Body of pancreas (tissue), 4 donors: Measurements from ENCODE around the gene PAPSS1.

Experiments
- POLR2A ChIP-seq, 3 donors: fragments of 450-650 bp; IDR thresholded peaks; one replicate each; pipeline ENCODE4 v1.6.1; 2016; ENCODE audit warnings: antibody characterized with exemption in 3 of 3, mild to moderate bottlenecking in 2 of 3
- TF ChIP-seq, protein P1 (sequence below), 7 experiments: fragments of 450-650 bp in 4 of 7; fragments of 200-600 bp in 3 of 7; sonication (generic) in 3 of 7; IDR thresholded peaks; one replicate each; pipeline ENCODE4 v1.5.1; 2016 to 2019; ENCODE audit warnings: antibody characterized with exemption in 7 of 7

DNA sequence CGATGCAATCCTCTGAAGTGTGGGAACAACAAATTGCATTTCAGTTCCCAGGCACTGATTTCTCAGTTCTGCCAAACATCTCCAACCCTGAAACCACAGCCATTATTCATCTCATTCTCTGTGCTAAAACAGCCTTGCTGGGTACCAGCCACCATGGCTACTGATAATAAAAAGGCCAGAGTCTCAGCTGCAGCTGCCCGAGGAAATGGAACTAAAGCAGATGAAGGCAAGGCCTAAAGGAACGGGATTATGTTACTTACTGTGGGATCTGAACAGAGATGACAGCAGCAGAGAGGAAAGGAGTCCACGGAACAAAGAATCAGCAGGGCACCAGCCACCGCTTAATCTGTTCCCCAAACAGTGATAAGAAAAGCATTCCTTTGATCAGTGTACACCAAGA, 155.7 kb downstream of the PAPSS1 start:
- TF ChIP-seq, protein P1, sequence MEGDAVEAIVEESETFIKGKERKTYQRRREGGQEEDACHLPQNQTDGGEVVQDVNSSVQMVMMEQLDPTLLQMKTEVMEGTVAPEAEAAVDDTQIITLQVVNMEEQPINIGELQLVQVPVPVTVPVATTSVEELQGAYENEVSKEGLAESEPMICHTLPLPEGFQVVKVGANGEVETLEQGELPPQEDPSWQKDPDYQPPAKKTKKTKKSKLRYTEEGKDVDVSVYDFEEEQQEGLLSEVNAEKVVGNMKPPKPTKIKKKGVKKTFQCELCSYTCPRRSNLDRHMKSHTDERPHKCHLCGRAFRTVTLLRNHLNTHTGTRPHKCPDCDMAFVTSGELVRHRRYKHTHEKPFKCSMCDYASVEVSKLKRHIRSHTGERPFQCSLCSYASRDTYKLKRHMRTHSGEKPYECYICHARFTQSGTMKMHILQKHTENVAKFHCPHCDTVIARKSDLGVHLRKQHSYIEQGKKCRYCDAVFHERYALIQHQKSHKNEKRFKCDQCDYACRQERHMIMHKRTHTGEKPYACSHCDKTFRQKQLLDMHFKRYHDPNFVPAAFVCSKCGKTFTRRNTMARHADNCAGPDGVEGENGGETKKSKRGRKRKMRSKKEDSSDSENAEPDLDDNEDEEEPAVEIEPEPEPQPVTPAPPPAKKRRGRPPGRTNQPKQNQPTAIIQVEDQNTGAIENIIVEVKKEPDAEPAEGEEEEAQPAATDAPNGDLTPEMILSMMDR (IDR thresholded peaks at IDR 0.05), result no peak
- TF ChIP-seq POLR2A (IDR thresholded peaks at IDR 0.05), result no peak
